Measurements from ENCODE around the gene TMOD4. TPM values are rescaled to one million over a fixed set of nuclear protein-coding genes. Genes with fewer than 3 reads are reported as not detected.

Gene TMOD4
- total and polyA plus RNA-seq, 9 of the 15 experiments (the other 6 are each of a cell fraction or from before 2014, with no cell fraction given), result 0.18 to 1.8 (median 1.1) TPM; not detected in 1

- Histone ChIP-seq H3K9me1 (ENCODE audit: control insufficient read depth, insufficient read depth, low read length) (no peaks in the 10 kb centered on the region), H3K9ac (ENCODE audit: insufficient read depth in 1 of 2, low read depth in 2 of 2, low read length in 2 of 2) (no peak overlapping the region), H3K4me2 (ENCODE audit: insufficient read depth, low read length) (no peak overlapping the region), H3K4me1 (replicated peaks in 1 of 2; ENCODE audit: control insufficient read depth in 2 of 2, insufficient read depth in 2 of 2, low read length in 2 of 2) (no peaks in the 10 kb centered on the region; a peak in 1 of 5 replicates), H3K36me3 (ENCODE audit: control insufficient read depth, insufficient read depth, low read length) (peaks cover 54% of the 10 kb centered on the region; the same call in 2 of the 3 replicates), H3K27me3 (ENCODE audit: control insufficient read depth in 2 of 2, insufficient read depth in 2 of 2, low read length in 2 of 2) (no peaks in the 10 kb centered on the region), H3K79me2 (ENCODE audit: control insufficient read depth, insufficient read depth, low read length) (no peaks in the 10 kb centered on the region), H3K9me3 (replicated peaks; ENCODE audit: control insufficient read depth, insufficient read depth, low read depth, low read length) (no peaks in the 10 kb centered on the region), H3K4me3 (no peak overlapping the region), H2AFZ (ENCODE audit: low read depth, low read length) (no peak overlapping the region), H4K20me1 (replicated peaks; ENCODE audit: control insufficient read depth, insufficient read depth, low read length) (no peaks in the 10 kb centered on the region), H3K27ac (ENCODE audit: extremely low read depth, low read depth, low read length) (no peak overlapping the region)
- no peak for FAIRE-seq
- no peak for DNase-seq (ENCODE audit: extremely low read depth in 1 of 4, low spot score in 3 of 4)
- POLR2A ChIA-PET, result interaction anchor here (0.6 to 1.1 kb wide), 2 partner anchors 15 to 33 kb away, joined by 4 read pairs; partner anchors contain the start of gene VPS72
- in situ Hi-C loops (cut with MboI) (no loop called here), intact Hi-C loops (cut with micrococcal nuclease) (no loop called here)
- BruUV-seq (replicated peaks), result no TSS peak
- ATAC-seq, result no peak
- 76% methylated on average over 5 of the region's 6 CpGs for whole genome bisulfite sequencing (ENCODE audit: insufficient coverage, low coverage, missing lambda C conversion rate)
- TF ChIP-seq MLX (CRISPR knock-in tag; conservative IDR thresholded peaks at IDR 0.05), result no peak
- TF ChIP-seq BACH1 (tag; IDR thresholded peaks at IDR 0.05), result no peak
- TF ChIP-seq ZBTB7A (IDR thresholded peaks at IDR 0.05; ENCODE audit: borderline replicate concordance, control insufficient read depth, low read depth, low read length), result no peak
- TF ChIP-seq ZNF780A (CRISPR knock-in tag; IDR thresholded peaks at IDR 0.05), result no peak
- TF ChIP-seq NR1H2 (CRISPR knock-in tag; IDR thresholded peaks at IDR 0.05), result no peak
- TF ChIP-seq, protein P1, sequence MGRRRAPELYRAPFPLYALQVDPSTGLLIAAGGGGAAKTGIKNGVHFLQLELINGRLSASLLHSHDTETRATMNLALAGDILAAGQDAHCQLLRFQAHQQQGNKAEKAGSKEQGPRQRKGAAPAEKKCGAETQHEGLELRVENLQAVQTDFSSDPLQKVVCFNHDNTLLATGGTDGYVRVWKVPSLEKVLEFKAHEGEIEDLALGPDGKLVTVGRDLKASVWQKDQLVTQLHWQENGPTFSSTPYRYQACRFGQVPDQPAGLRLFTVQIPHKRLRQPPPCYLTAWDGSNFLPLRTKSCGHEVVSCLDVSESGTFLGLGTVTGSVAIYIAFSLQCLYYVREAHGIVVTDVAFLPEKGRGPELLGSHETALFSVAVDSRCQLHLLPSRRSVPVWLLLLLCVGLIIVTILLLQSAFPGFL (CRISPR knock-in tag; IDR thresholded peaks at IDR 0.05), result no peak
- TF ChIP-seq ZNF384 (IDR thresholded peaks at IDR 0.05; ENCODE audit: low read depth, low read length), result no peak
- TF ChIP-seq NFE2 (IDR thresholded peaks at IDR 0.05; ENCODE audit: low read depth), result no peak
- TF ChIP-seq ZNF354B (CRISPR knock-in tag; IDR thresholded peaks at IDR 0.05), result no peak
- TF ChIP-seq ZBED1 (IDR thresholded peaks at IDR 0.05), result no peak
- TF ChIP-seq ESRRB (CRISPR knock-in tag; IDR thresholded peaks at IDR 0.05; ENCODE audit: borderline replicate concordance), result no peak
- no peak for TF ChIP-seq MYBL2 (IDR thresholded peaks at IDR 0.05; ENCODE audit: low read depth)
- TF ChIP-seq MYBL2 (CRISPR knock-in tag; IDR thresholded peaks at IDR 0.05; ENCODE audit: borderline replicate concordance), result no peak
- no peak for TF ChIP-seq HNRNPLL (IDR thresholded peaks at IDR 0.05; ENCODE audit: low read depth, low read length, poor library complexity, severe bottlenecking)
- CTCF ChIA-PET (ENCODE audit: low intra/inter-chr PET ratio), result no interaction called here
Observed at GRCh38 chr1:151175041-151175741, 590 bp downstream of the TMOD4 start.
